GM23338 (cell line): ENCODE measurements around the gene ITGB3. TPM values are rescaled to one million over a fixed set of nuclear protein-coding genes. Genes with fewer than 3 reads are reported as not detected.

ENCODE experiments used
- ATAC-seq: fragments of 200-7000 bp; cut with Tn5 transposase; 3 replicates; pipeline ENCODE4 v1.9.1; 2020
- DNase-seq: peaks from one replicate; pipeline ENCODE4 v3.0.0-alpha.2; 2015; ENCODE audit warnings: low spot score
- H2AFZ ChIP-seq: fragments of 200-600 bp; sonication (generic); 2 replicates; pipeline ENCODE4 v1.8.0; 2016; ENCODE audit warnings: antibody characterized with exemption, mild to moderate bottlenecking, moderate library complexity
- H3F3A ChIP-seq: fragments of 200-600 bp; sonication (generic); replicated peaks from 2 replicates; pipeline ENCODE4 v1.8.0; 2017; ENCODE audit warnings: antibody characterized with exemption, mixed run types, low read depth
- H3K27ac ChIP-seq: fragments of 200-600 bp; sonication (generic); 2 replicates; pipeline ENCODE4 v1.6.1; 2016; ENCODE audit warnings: low read depth
- H3K27me3 ChIP-seq: fragments of 200-600 bp; sonication (generic); 2 replicates; pipeline ENCODE4 v1.8.0; 2016; ENCODE audit warnings: mild to moderate bottlenecking, mixed run types, moderate library complexity; ENCODE audit not compliant: insufficient read depth
- H3K36me3 ChIP-seq: fragments of 200-600 bp; sonication (generic); 2 replicates; pipeline ENCODE4 v1.8.0; 2016; ENCODE audit warnings: mild to moderate bottlenecking; ENCODE audit not compliant: insufficient read depth
- H3K4me1 ChIP-seq: fragments of 200-600 bp; sonication (generic); 2 replicates; pipeline ENCODE4 v1.8.0; 2016; ENCODE audit warnings: mild to moderate bottlenecking, moderate library complexity; ENCODE audit not compliant: insufficient read depth
- H3K4me2 ChIP-seq: fragments of 200-600 bp; sonication (generic); 2 replicates; pipeline ENCODE4 v1.7.1; 2017; ENCODE audit warnings: mixed run types
- H3K4me3 ChIP-seq: fragments of 200-600 bp; sonication (generic); 2 replicates; pipeline ENCODE4 v1.6.1; 2016; ENCODE audit warnings: mixed run types
- H3K79me2 ChIP-seq: fragments of 200-600 bp; sonication (generic); replicated peaks from 2 replicates; pipeline ENCODE4 v1.8.0; 2017; ENCODE audit warnings: mild to moderate bottlenecking; ENCODE audit not compliant: insufficient read depth
- H3K9me2 ChIP-seq: fragments of 200-600 bp; sonication (generic); 2 replicates; pipeline ENCODE4 v1.8.0; 2017; ENCODE audit not compliant: insufficient read depth
- H4K20me1 ChIP-seq: fragments of 200-600 bp; sonication (generic); replicated peaks from 2 replicates; pipeline ENCODE4 v1.8.0; 2017; ENCODE audit warnings: mild to moderate bottlenecking; ENCODE audit not compliant: insufficient read depth
- H3K27ac Mint-ChIP-seq: 2 replicates; pipeline ENCODE4 v1.8.0; 2020; ENCODE audit warnings: inconsistent platforms, mild to moderate bottlenecking, moderate library complexity, mixed read lengths
- H3K27me3 Mint-ChIP-seq: 3 replicates; pipeline ENCODE4 v1.8.0; 2022; ENCODE audit warnings: low read depth, mild to moderate bottlenecking, moderate library complexity, mixed read lengths, inconsistent platforms; ENCODE audit not compliant: insufficient read depth, poor library complexity
- H3K36me3 Mint-ChIP-seq: 3 replicates; pipeline ENCODE4 v1.8.0; 2021; ENCODE audit warnings: low read depth, mild to moderate bottlenecking, inconsistent platforms, moderate library complexity, mixed read lengths
- H3K4me1 Mint-ChIP-seq: 3 replicates; pipeline ENCODE4 v1.8.0; 2020; ENCODE audit warnings: mild to moderate bottlenecking, inconsistent platforms, mixed read lengths
- H3K4me3 Mint-ChIP-seq: 3 replicates; pipeline ENCODE4 v1.8.0; 2021; ENCODE audit warnings: moderate library complexity, mild to moderate bottlenecking, inconsistent platforms, mixed read lengths
- H3K9me3 Mint-ChIP-seq: 3 replicates; pipeline ENCODE4 v1.8.0; 2020; ENCODE audit warnings: moderate library complexity, mild to moderate bottlenecking, inconsistent platforms, mixed read lengths
- CREB1 ChIP-seq: fragments of 250-450 bp; sonication (Bioruptor Pico); IDR thresholded peaks from 2 replicates; pipeline ENCODE4 v1.5.0; 2020; ENCODE audit warnings: low read depth, mild to moderate bottlenecking, moderate library complexity
- CTCF ChIP-seq, 2 experiments: fragments of 200-600 bp in 1 of 2; sonication (generic) in 1 of 2; conservative IDR thresholded peaks; 2 replicates each; pipeline versions ENCODE4 v1.5.1 to v1.6.1; 2016 to 2017; ENCODE audit warnings: antibody characterized with exemption in 2 of 2, low read depth in 2 of 2, mild to moderate bottlenecking in 2 of 2, moderate library complexity in 1 of 2
- ETS1 ChIP-seq: IDR thresholded peaks from 2 replicates; pipeline ENCODE4 v1.6.1; 2016; ENCODE audit warnings: antibody characterized with exemption
- EZH2 ChIP-seq: fragments of 200-600 bp; sonication (generic); IDR thresholded peaks from one replicate; pipeline ENCODE4 v1.8.0; 2017; ENCODE audit warnings: antibody characterized with exemption, mild to moderate bottlenecking, low read depth; ENCODE audit not compliant: unreplicated experiment
- EZH2phosphoT487 ChIP-seq: fragments of 200-600 bp; sonication (generic); IDR thresholded peaks from one replicate; pipeline ENCODE4 v1.8.1; 2018; ENCODE audit warnings: antibody characterized with exemption; ENCODE audit not compliant: unreplicated experiment
- JUNB ChIP-seq: IDR thresholded peaks from one replicate; pipeline ENCODE4 v1.6.1; 2016; ENCODE audit warnings: antibody characterized with exemption; ENCODE audit not compliant: unreplicated experiment
- NANOG ChIP-seq: IDR thresholded peaks from 2 replicates; pipeline ENCODE4 v1.6.1; 2016; ENCODE audit warnings: antibody characterized with exemption, borderline replicate concordance
- POLR2AphosphoS5 ChIP-seq: IDR thresholded peaks from 2 replicates; pipeline ENCODE4 v1.6.1; 2016; ENCODE audit warnings: antibody characterized with exemption, low read depth
- REST ChIP-seq: IDR thresholded peaks from one replicate; pipeline ENCODE4 v1.6.1; 2018; ENCODE audit warnings: antibody characterized with exemption; ENCODE audit not compliant: unreplicated experiment
- STAT1 ChIP-seq: IDR thresholded peaks from one replicate; pipeline ENCODE4 v1.6.1; 2016; ENCODE audit warnings: antibody characterized with exemption; ENCODE audit not compliant: unreplicated experiment
- ZNF114 ChIP-seq: fragments of 250-450 bp; sonication (Bioruptor Pico); IDR thresholded peaks from 2 replicates; pipeline ENCODE4 v1.5.0; 2020; ENCODE audit warnings: mild to moderate bottlenecking, moderate library complexity
- ZNF331 ChIP-seq: fragments of 250-450 bp; sonication (Bioruptor Pico); IDR thresholded peaks from 2 replicates; pipeline ENCODE4 v1.5.0; 2020; ENCODE audit warnings: low read depth, mild to moderate bottlenecking, moderate library complexity
- ZNF462 ChIP-seq: fragments of 250-450 bp; sonication (Bioruptor Pico); IDR thresholded peaks from 2 replicates; pipeline ENCODE4 v1.5.0; 2020; ENCODE audit warnings: mild to moderate bottlenecking, moderate library complexity
- polyA plus RNA-seq: library from polyadenylated mRNA; unstranded; fragments of >200 nt; fragmentation: Nextera tagmentation; extraction: Ambion mirVana; gene quantifications from 2 replicates; pipeline ENCODE4 v1.2.1, GENCODE V29; 2016
- total RNA-seq: library from RNA; depleted of rRNA; stranded (reverse); fragments of >200 nt; shearing (Covaris generic); gene quantifications from 2 replicates; pipeline ENCODE4 v1.2.3, GENCODE V29; 2014

ITGB3 gene
- total and polyA plus RNA-seq, 2 experiments from 2014 or later = 0.52 TPM; not detected in 1

- no peak for TF ChIP-seq ZNF114 (CRISPR knock-in tag)
- no peak for TF ChIP-seq ETS1
- no peak for TF ChIP-seq STAT1
- TF ChIP-seq JUNB = no peak
- TF ChIP-seq CREB1 (CRISPR knock-in tag) = no peak
- no peak for TF ChIP-seq POLR2AphosphoS5
- TF ChIP-seq ZNF462 (CRISPR knock-in tag) = no peak
- TF ChIP-seq EZH2 = no peak
- TF ChIP-seq NANOG = no peak
- TF ChIP-seq ZNF331 (CRISPR knock-in tag) = no peak
- TF ChIP-seq REST = no peak
- no peak for TF ChIP-seq EZH2phosphoT487
- TF ChIP-seq CTCF (conservative IDR thresholded peaks at IDR 0.05; ENCODE audit: low read depth in 2 of 2) = no peak
- H3K36me3 ChIP-seq = no peaks in the 10 kb centered on the region; the same call in 1 of the 2 replicates
- H3K27ac ChIP-seq = peak overlapping the region; percentile 86; the same call in 1 of the 2 replicates
- Mint-ChIP-seq H3K4me1 (peaks cover 12% of the 10 kb centered on the region; the same call in 2 of the 3 replicates), H3K4me3 (peak overlapping the region; percentile 72), H3K27ac (no peak overlapping the region), H3K27me3 (peaks cover 23% of the 10 kb centered on the region), H3K36me3 (peaks cover 8% of the 10 kb centered on the region; the same call in 2 of the 3 replicates), H3K9me3 (peaks cover 18% of the 10 kb centered on the region)
- H3K9me2 ChIP-seq = no peaks in the 10 kb centered on the region
- peak overlapping the region; percentile 85 for H3K4me2 ChIP-seq
- DNase-seq = peak; percentile 79
- H3K79me2 ChIP-seq = no peaks in the 10 kb centered on the region
- peaks cover 25% of the 10 kb centered on the region for H3K27me3 ChIP-seq
- peaks cover 7% of the 10 kb centered on the region for H3F3A ChIP-seq
- H3K4me1 ChIP-seq = peaks cover 14% of the 10 kb centered on the region
- H3K4me3 ChIP-seq = peak overlapping the region; percentile 71
- peak overlapping the region; percentile 95 for H2AFZ ChIP-seq
- no peaks in the 10 kb centered on the region for H4K20me1 ChIP-seq
- peak; percentile 22; the same call in 2 of the 3 replicates for ATAC-seq
These were observed 70.8 kb downstream of the ITGB3 start for GRCh38 chr17:47324224-47325020.
